ENCODE results near the gene EAF1.

DNA sequence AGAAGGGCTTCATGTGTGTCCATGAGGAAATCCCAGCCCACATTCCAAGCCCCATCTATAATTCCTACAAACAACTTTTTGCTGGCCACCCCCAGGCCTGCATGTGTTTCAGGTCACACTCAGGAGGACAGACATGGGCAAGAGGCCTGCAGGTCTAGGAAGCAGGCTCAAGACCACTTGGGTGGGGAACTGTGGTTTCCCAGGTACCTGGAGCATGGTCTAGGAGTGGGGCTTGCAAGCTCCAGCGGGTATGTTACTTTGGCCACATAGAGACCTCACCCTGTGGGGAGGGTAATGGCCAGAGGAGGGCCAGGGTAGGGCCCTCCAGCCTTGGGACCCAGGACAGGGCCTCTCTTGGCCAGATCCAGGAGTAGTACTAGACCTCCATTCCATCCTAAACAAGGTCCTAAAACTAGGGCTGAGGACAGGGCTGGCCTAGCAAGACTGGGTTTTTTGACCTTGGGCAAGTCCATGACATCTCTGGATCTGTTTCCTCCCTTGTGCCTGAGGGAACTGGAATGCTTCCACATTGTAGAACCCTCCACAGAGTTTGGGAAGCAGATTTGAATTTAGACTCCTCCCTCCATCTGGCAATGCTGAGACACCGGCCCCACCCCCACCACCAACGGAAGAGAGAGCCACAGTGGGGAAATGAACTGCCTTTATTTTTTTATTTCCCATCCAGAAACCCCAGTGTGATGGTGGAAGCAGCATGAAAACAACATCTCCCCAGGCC is 22.3 kb downstream of the EAF1 start:
- TF ChIP-seq, protein P1, sequence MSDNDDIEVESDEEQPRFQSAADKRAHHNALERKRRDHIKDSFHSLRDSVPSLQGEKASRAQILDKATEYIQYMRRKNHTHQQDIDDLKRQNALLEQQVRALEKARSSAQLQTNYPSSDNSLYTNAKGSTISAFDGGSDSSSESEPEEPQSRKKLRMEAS (IDR thresholded peaks at IDR 0.05): no peak
- TF ChIP-seq POLR2A (IDR thresholded peaks at IDR 0.05; ENCODE audit: control extremely low read depth in 1 of 2, low read depth in 2 of 2, low read length in 2 of 2): no peak
- TF ChIP-seq ZNF274 (IDR thresholded peaks at IDR 0.05; ENCODE audit: borderline replicate concordance, extremely low read depth, low read length): no peak
- no peak for TF ChIP-seq EZH2 (IDR thresholded peaks at IDR 0.05; ENCODE audit: low read depth, low read length, severe bottlenecking)
- TF ChIP-seq, protein P2, sequence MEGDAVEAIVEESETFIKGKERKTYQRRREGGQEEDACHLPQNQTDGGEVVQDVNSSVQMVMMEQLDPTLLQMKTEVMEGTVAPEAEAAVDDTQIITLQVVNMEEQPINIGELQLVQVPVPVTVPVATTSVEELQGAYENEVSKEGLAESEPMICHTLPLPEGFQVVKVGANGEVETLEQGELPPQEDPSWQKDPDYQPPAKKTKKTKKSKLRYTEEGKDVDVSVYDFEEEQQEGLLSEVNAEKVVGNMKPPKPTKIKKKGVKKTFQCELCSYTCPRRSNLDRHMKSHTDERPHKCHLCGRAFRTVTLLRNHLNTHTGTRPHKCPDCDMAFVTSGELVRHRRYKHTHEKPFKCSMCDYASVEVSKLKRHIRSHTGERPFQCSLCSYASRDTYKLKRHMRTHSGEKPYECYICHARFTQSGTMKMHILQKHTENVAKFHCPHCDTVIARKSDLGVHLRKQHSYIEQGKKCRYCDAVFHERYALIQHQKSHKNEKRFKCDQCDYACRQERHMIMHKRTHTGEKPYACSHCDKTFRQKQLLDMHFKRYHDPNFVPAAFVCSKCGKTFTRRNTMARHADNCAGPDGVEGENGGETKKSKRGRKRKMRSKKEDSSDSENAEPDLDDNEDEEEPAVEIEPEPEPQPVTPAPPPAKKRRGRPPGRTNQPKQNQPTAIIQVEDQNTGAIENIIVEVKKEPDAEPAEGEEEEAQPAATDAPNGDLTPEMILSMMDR (IDR thresholded peaks at IDR 0.05; ENCODE audit: control extremely low read depth in 1 of 3, insufficient read depth in 1 of 3, low read depth in 1 of 3, low read length in 3 of 3): no peak
- TF ChIP-seq SP1 (IDR thresholded peaks at IDR 0.05; ENCODE audit: low read depth, low read length): no peak
- no peak for TF ChIP-seq POLR2AphosphoS5 (IDR thresholded peaks at IDR 0.05; ENCODE audit: low read depth, low read length)

Measured in H1 (cell line).